T-helper 22 cell (primary cell): ENCODE results near the gene KIF12.
"Not testable (repeated sequence)": the region's sequence is repeated elsewhere in the genome, so short reads cannot be mapped to it uniquely, and the experiment has no call there.

Source experiments
- DNase-seq: peaks from one replicate; pipeline ENCODE4 v3.0.0-alpha.2; 2020; ENCODE audit warnings: low read depth

The KIF12 gene

GRCh38 chr9:114046875-114047274 lies 52.2 kb downstream of the KIF12 start:
- DNase-seq: no peak

GRCh38 chr9:114046237-114046755 lies 52.8 kb downstream of the KIF12 start:
- DNase-seq: no peak

- DNase-seq: not testable (repeated sequence)
Observed at GRCh38 chr9:114043660-114044059, 55.4 kb downstream of the KIF12 start.
